OCI-LY3 (cell line): ENCODE results near the gene TRIM32.

Experiments used
- H2AFZ ChIP-seq: fragments of 200-600, 300-600 bp; shearing (Covaris generic); 2 replicates; pipeline ENCODE4 v1.6.0; 2014; ENCODE audit warnings: antibody characterized with exemption, low read depth, low read length
- H3K27ac ChIP-seq: fragments of 200-600, 300-600 bp; sonication (generic); 2 replicates; pipeline ENCODE4 v1.5.1; 2014; ENCODE audit warnings: mild to moderate bottlenecking, low read length, moderate library complexity, mixed read lengths
- H3K27me3 ChIP-seq: fragments of 200-600, 300-600 bp; sonication (generic); 2 replicates; pipeline ENCODE4 v1.6.1; 2014; ENCODE audit warnings: low read depth, low read length, mixed read lengths
- H3K36me3 ChIP-seq: fragments of 200-600, 300-600 bp; sonication (generic); replicated peaks from 2 replicates; pipeline ENCODE3; 2014; ENCODE audit warnings: low read depth, low read length, mixed read lengths
- H3K4me1 ChIP-seq: fragments of 300-600, 200-600 bp; sonication (generic); 2 replicates; pipeline ENCODE4 v1.6.1; 2014; ENCODE audit warnings: low read length, mixed read lengths
- H3K4me2 ChIP-seq: fragments of 200-600, 300-600 bp; sonication (generic); 2 replicates; pipeline ENCODE4 v1.6.1; 2014; ENCODE audit warnings: low read length, mixed read lengths
- H3K4me3 ChIP-seq: fragments of 300-600, 200-600 bp; sonication (generic); 2 replicates; pipeline ENCODE4 v1.5.1; 2014; ENCODE audit warnings: antibody characterized with exemption, mild to moderate bottlenecking, low read length, moderate library complexity
- H3K79me2 ChIP-seq: fragments of 300-600, 200-600 bp; shearing (Covaris generic); 2 replicates; pipeline ENCODE4 v1.6.1; 2014; ENCODE audit warnings: mild to moderate bottlenecking, low read length, mixed read lengths
- H3K9ac ChIP-seq: fragments of 300-600, 200-600 bp; shearing (Covaris generic); 2 replicates; pipeline ENCODE4 v1.6.0; 2014; ENCODE audit warnings: mild to moderate bottlenecking, low read length, moderate library complexity
- H3K9me3 ChIP-seq: fragments of 200-600, 300-600 bp; shearing (Covaris generic); 2 replicates; pipeline ENCODE4 v1.6.1; 2014; ENCODE audit warnings: low read length, mixed read lengths; ENCODE audit not compliant: insufficient read depth
- H4K20me1 ChIP-seq: fragments of 200-600, 300-600 bp; sonication (generic); 2 replicates; pipeline ENCODE4 v1.6.1; 2016; ENCODE audit warnings: low read length, mixed read lengths; ENCODE audit not compliant: insufficient read depth
- CTCF ChIP-seq: fragments of 200-600, 300-600 bp; sonication (generic); IDR thresholded peaks from 2 replicates; pipeline ENCODE4 v1.5.1; 2014; ENCODE audit warnings: antibody characterized with exemption, low read length, low read depth
- EZH2phosphoT487 ChIP-seq: fragments of 200-600 bp; shearing (Covaris generic); IDR thresholded peaks from 2 replicates; pipeline ENCODE4 v1.6.1; 2018; ENCODE audit warnings: antibody characterized with exemption, mixed run types, low read depth

The TRIM32 gene

GRCh38 chr9:116695438-116695837 is 8.3 kb downstream of the TRIM32 start:
- Histone ChIP-seq H3K4me1 (peaks cover 19% of the 10 kb centered on the region), H3K27ac (no peak overlapping the region), H3K79me2 (peaks cover 51% of the 10 kb centered on the region), H2AFZ (no peak overlapping the region), H3K27me3 (no peaks in the 10 kb centered on the region), H3K9me3 (no peaks in the 10 kb centered on the region), H3K4me3 (no peak overlapping the region), H3K4me2 (no peak overlapping the region), H3K9ac (no peak overlapping the region), H4K20me1 (peaks cover 47% of the 10 kb centered on the region), H3K36me3 (peaks cover 55% of the 10 kb centered on the region)
- TF ChIP-seq CTCF: no peak
- no peak for TF ChIP-seq EZH2phosphoT487

DNA sequence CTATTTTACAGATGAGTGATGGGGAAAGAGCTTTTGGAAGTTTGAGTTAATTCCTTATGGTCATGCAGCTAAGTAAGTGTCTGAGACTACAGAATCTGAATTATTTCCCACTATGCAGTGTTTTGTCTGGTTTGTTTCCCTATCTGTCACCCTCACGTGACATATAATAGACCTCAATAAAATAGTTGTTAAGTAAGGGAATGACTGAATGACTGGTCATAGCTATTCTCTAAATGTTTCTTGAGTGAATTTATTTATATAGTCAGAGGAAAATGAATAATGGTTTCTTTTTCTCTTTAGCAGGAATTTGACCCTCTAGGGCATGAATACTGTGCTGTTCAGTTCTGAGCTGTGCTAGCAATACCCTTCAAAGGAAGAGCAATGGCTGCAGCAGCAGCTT is 10.3 kb downstream of the TRIM32 start:
- no peak overlapping the region for H2AFZ ChIP-seq
- peaks cover 30% of the 10 kb centered on the region for H4K20me1 ChIP-seq
- H3K27me3 ChIP-seq: no peaks in the 10 kb centered on the region
- no peak overlapping the region for H3K9ac ChIP-seq
- peaks cover 33% of the 10 kb centered on the region for H3K79me2 ChIP-seq
- TF ChIP-seq CTCF: no peak
- H3K4me1 ChIP-seq: peaks cover 11% of the 10 kb centered on the region
- H3K27ac ChIP-seq: no peak overlapping the region
- H3K36me3 ChIP-seq: peaks cover 65% of the 10 kb centered on the region
- no peaks in the 10 kb centered on the region for H3K9me3 ChIP-seq
- H3K4me2 ChIP-seq: no peak overlapping the region
- no peak overlapping the region for H3K4me3 ChIP-seq

DNA sequence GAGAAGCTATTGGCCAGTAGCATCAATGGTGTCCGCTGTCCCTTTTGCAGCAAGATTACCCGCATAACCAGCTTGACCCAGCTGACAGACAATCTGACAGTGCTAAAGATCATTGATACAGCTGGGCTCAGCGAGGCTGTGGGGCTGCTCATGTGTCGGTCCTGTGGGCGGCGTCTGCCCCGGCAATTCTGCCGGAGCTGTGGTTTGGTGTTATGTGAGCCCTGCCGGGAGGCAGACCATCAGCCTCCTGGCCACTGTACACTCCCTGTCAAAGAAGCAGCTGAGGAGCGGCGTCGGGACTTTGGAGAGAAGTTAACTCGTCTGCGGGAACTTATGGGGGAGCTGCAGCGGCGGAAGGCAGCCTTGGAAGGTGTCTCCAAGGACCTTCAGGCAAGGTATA is 10.8 kb downstream of the TRIM32 start:
- peaks cover 28% of the 10 kb centered on the region for H3K79me2 ChIP-seq
- no peaks in the 10 kb centered on the region for H3K9me3 ChIP-seq
- no peaks in the 10 kb centered on the region for H3K27me3 ChIP-seq
- no peak for TF ChIP-seq EZH2phosphoT487
- no peak for TF ChIP-seq CTCF
- H3K9ac ChIP-seq: no peak overlapping the region
- H3K27ac ChIP-seq: no peak overlapping the region
- H3K4me1 ChIP-seq: peaks cover 6% of the 10 kb centered on the region
- peaks cover 70% of the 10 kb centered on the region for H3K36me3 ChIP-seq
- peaks cover 25% of the 10 kb centered on the region for H4K20me1 ChIP-seq
- no peak overlapping the region for H3K4me3 ChIP-seq
- no peak overlapping the region for H2AFZ ChIP-seq
- H3K4me2 ChIP-seq: no peak overlapping the region

- Histone ChIP-seq H3K27me3 (no peaks in the 10 kb centered on the region), H3K4me1 (peaks cover 3% of the 10 kb centered on the region; the same call in 1 of the 2 replicates), H3K9ac (no peak overlapping the region), H3K79me2 (peaks cover 8% of the 10 kb centered on the region), H3K27ac (no peak overlapping the region), H2AFZ (no peak overlapping the region), H3K4me2 (no peak overlapping the region), H3K9me3 (no peaks in the 10 kb centered on the region), H4K20me1 (peaks cover 6% of the 10 kb centered on the region; the same call in 1 of the 2 replicates), H3K4me3 (no peak overlapping the region), H3K36me3 (peaks cover 58% of the 10 kb centered on the region)
- TF ChIP-seq EZH2phosphoT487 (no peak), CTCF (no peak)
These were observed 13.2 kb downstream of the TRIM32 start for GRCh38 chr9:116700279-116700678.
